AG08395 (cell line): ENCODE measurements around the gene CFAP46.
"Not testable (repeated sequence)": the region's sequence is repeated elsewhere in the genome, so short reads cannot be mapped to it uniquely, and the experiment has no call there.

Experiments used
- DNase-seq: peaks from one replicate; pipeline ENCODE4 v3.0.0; 2012; ENCODE audit warnings: mixed read lengths, low spot score

The CFAP46 gene

GRCh38 chr10:132788180-132788830 is 154.1 kb downstream of the CFAP46 start:
- peak; percentile 52 for DNase-seq

DNA sequence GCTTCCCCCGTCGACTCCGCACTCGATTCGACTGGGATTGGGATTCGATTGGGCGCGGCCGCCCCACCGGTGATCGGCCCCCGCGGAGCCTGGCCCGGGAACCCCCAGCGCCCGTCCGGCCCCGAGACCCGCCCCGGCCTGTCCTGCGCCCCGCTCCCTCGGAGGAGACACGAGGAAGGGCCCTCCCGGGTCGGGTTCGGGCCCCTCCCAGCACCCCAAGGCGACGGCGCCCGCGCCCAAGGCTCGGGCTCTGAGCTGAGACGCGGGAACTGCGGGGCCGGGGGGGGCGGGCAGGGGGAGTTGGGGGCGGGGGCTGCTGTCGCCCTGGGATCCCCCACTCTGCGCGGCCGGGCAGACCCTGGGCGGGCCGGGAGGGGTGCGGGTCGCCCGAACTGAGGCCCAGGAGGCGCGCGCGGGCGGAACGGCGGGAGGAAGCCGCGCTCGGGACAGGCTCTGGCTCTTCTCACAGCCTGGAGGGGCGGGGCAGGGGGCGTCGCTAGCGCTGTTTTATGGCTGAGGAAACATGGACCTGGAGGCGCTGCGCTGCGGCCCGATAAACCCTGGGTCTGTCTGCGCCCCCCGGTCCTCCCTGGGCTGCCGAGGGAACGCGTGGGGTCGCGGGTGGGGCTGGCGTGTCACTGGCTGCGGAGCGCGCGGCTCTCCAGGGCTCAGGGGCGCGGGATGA is 154.7 kb downstream of the CFAP46 start:
- no peak for DNase-seq

DNA sequence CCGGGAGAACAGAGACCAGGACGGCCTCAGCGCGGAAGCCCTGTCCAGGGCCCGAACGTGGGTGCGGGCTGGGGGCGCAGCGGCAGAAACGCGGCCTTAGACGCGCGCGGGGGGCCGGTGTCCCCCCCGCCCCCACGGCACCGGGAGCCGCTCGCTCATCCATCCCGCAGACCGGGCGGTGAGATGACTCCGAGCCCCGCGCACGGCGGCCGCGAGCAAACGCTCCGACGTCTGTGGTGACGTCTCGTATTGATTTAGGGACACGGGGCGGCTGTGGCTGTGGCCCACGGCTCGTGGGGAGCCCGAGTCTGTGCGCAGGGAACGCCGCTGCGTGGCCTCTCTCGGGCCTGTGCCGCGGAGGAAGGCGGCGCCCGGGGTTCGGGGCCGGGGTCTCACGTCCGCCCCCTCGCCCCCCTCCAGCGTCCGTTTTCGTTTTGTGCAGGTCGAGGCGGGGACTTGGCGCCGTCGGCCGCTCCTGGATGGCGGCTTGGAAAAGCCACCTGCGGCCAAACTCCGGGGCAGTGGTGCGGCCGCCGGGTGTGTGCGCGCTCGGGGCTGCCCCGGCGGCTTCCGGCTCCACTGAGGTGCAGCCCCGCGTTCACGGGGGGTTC is 155.4 kb downstream of the CFAP46 start:
- no peak for DNase-seq

DNA sequence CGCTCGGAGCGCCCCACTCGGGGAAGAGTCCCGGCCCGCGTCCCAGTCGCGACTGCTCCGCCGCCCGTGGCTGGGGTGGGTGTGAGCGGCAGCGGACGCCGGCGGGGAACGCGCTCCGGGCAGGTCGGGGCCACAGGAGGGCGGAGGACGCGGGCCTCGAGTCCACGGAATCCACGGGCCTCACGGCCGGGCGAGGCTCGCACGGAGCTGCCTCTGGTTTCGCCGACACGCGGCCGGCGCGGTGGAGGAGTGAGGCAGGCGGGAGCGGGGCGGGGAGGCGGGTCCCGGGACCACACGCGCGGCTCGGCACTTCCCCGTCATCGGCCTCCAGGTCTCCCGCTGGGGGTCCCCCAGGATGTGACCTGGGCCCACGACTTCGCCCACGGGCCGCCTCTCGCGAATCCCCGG is 155.9 kb downstream of the CFAP46 start:
- no peak for DNase-seq

GRCh38 chr10:132785723-132786475 is 156.5 kb downstream of the CFAP46 start, which contains the start of gene NKX6-2:
NKX6-2 (minus strand) TSS chr10:132786147; CDS start chr10:132785948, 199 bp downstream.
- no peak for DNase-seq

GRCh38 chr10:132784866-132785722 is 157.3 kb downstream of the CFAP46 start:
- no peak for DNase-seq

DNA sequence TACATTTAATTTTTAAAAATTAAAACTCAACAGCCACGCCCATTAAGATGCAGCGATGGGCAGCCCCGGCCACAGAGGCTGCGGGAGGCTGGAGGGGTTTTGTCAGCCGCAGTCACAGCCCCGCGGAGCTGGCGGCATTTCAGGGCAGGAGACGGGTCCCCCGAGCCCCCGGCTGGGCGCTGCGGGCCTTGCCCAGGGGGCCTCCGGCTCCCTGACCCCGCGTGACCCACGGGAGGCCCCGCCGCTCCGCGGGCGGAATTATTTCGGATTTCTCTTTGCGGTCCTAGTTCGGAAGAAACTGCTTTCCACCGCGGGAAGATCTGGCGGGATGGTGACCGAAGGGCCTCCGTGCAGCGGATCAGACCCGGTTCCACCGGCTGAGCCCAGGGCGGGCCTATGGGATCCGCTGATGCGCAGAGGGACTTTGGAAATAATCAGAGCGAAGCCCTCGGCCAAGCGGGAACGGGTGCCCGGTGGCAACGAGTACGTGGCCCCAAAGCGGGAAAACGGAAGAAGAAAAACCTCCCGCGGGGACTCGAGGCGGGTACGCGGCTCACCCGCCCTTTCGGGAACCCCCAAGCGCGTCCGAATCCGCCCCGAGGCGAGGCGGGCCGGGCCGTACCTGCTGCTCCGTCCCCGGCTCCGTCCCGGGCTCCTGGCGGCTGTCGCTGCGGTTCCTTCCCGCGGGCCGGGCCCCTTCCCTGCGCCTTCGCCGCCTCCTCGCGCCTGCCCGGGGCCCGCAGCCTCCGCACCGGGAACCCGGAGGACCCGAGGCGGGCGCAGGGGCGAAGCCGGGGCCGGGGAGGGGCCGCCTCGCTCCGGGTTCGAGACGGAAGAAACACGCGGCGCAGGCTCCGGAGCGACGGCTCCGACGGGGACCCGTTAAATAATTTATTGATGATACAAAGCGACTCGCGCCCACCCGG is 158.2 kb downstream of the CFAP46 start:
- no peak for DNase-seq

DNA sequence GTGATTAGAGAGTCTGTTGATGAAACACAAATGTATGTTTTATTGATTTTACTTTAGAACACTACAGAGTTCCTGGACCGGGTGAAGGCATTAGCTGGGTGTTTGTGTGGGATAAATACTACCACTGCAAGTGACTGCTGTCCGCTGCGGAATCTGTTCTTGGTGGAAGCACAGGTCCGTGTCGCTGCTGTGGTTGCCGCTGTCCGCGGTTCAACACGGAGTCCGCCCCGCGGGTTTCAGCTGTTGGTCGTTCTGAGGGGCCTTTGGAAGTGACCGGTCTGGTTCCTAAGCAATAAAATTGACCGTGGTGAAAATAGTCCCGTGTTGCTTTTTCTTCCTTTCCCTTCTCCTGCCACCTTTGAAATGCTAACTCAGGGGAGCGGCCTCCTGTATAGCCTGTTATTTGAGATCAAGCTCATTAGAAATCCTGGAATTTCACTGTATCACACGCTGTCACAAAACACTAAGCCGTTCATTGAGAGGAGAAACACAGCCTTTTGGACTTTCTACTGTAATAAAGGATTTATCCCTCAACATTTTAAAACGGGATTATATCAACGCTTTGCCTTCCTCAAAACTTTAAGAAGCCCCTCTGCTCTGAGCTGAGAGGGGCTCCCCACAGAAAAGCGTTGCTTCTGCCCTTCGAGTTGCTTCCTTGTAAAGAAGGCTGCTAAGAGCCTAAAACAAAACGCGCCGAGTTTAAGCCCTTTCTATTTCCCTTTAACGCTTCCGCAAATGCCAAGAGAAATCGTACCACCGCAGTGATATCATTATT is 159.0 kb downstream of the CFAP46 start:
- DNase-seq = no peak

- DNase-seq = no peak
Observed at GRCh38 chr10:132781556-132781955, 160.8 kb downstream of the CFAP46 start.

DNA sequence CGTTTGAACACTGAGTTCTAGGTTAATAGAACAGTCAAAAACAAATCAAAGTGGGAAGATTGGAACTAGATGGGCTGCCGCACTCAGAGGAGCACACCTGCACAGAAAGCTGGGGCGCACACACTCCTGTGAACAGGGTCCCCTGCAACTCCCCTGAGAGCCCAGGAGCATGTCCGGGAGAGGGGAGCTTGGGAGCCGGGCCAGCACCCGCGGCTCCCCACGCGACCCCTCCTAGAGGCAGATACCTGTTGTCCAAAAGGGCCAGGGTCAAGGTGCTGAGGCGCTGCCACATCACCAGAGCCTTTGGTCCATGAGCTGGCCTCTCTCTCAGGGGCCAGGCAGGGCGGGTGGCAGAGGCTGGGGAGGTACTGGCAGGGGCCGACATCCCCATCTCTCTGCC is 162.0 kb downstream of the CFAP46 start:
- DNase-seq = no peak

GRCh38 chr10:132779549-132780294 is 162.6 kb downstream of the CFAP46 start:
- no peak for DNase-seq

DNA sequence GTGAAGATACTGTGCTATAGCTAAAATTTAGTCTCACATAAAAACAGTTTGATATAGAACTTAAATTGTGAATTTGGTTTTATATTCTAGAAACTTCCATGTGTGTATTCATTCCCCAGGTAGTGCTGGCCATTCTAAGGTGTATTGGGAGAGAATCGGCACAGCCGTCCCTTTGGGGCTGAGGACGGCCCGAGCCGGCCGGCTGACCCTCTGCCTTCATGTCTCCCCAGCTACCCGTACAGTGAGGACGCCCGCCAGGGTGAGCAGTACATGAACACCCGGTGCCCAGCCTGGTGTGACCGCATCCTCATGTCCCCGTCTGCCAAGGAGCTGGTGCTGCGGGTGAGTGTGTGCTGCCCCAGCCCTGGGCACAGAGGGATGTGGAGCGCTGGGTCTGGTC is 164.9 kb downstream of the CFAP46 start:
- no peak for DNase-seq

DNA sequence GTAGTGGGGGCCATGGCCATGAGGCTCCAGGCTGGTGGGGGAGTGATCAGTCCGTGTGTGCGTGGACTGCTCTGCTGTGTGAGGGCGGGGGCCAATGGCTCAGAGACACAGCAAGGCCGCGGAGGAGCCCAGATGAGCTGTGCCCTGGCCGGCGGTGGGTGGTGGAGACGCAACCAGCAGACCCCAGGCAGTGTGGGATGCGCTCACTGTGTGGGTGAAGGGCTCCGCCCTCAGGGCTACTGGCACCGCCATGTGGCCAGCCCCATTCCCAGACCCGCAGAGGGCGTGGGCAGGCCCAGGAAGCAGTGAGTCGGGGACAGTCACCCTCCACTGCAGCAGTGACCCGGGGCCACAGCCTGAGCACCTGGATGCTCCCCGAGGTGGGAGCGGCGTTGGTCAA is 165.5 kb downstream of the CFAP46 start:
- no peak for DNase-seq

DNA sequence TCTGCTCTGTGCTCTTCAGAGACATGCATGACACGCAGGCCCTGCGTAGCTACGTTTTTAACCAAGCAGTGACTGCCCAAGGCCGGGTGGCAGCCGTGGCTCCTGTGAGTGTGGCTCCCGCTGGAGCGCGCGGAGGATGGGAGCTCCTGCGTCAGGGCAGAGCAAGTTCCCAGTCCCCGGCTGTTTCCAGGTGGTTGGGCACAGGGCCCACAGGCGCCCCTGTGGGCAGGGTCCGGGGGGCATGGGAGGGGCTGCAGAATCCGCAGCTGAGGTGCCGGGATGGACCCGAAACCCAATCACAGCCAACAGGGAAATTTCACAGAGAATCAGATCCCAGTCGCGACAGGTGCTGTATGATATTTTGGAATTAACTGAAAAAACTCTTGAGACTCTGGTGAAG is 166.2 kb downstream of the CFAP46 start:
- no peak for DNase-seq

DNA sequence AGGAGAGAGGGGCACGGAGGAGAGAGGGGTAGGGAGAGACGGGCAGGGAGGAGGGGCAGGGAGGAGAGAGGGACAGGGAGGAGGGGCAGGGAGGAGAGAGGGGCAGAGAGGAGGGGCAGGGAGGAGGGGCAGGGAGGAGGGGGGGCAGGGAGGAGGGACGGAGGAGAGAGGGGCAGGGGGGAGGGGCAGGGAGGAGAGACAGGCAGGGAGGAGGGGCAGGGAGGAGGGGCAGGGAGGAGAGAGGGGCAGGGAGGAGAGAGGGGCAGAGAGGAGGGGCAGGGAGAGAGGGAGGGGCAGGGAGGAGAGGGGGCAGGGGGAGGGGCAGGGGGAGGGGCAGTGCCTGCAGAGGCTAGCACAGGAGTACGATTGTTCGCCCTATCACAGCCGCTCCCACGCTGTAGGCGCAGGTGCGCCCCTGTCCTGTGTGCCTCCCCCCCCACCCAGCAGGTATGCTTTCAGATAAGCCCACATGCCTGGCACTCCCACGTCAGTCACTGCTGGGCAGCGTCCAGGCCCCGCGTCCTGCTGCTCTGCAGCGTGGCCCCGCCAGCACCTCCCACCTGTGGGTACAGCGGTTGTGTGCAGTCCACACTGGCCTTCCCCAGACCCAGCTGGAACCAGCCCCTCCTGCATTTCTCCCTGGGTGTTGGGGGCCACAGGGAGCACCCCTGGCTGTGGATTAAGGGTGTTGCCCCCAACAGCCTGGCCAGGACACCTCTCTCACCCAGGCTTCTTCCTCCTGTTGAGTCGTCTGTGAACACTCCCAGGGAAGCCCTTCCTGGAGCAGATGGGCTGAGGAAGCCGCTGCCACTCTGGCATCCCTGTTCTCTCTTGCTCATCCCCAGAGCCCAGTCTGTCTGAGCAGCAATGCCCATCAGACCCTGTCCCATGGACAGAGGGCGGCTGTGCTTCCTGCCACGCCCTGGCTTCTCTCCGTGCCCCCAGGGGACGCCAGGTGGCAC is 167.2 kb downstream of the CFAP46 start:
- no peak for DNase-seq

- DNase-seq = no peak
Observed at GRCh38 chr10:132774181-132774901, 168.0 kb downstream of the CFAP46 start.

- DNase-seq = not testable (repeated sequence)
Observed at GRCh38 chr10:132772816-132773215, 169.6 kb downstream of the CFAP46 start.
